HG03103 (cell line): Measurements from ENCODE around the gene DLX2.

Source experiments
- ATAC-seq: cut with Tn5 transposase; IDR thresholded peaks from one replicate; pipeline ENCODE4 v1.9.1; 2021; ENCODE audit warnings: low read depth; ENCODE audit not compliant: unreplicated experiment

The DLX2 gene

DNA sequence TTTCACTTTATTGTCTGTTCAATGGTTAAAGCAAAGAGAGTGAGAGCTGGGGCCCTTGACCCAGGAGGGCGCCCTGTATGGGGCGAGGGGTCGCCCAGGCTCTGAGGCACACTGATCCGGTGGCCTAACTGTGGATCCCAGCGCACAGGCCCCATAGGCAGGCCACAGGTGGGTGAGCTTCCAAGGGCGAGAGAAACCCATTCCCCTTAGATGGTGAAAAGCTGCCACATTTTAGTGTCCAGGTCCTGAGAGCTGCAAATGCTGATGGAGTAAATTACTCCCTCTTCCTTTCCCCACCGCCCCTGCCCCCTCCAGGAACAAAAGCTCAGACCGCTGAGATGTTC, 5.9 kb upstream of the DLX2 start:
- no peak for ATAC-seq

DNA sequence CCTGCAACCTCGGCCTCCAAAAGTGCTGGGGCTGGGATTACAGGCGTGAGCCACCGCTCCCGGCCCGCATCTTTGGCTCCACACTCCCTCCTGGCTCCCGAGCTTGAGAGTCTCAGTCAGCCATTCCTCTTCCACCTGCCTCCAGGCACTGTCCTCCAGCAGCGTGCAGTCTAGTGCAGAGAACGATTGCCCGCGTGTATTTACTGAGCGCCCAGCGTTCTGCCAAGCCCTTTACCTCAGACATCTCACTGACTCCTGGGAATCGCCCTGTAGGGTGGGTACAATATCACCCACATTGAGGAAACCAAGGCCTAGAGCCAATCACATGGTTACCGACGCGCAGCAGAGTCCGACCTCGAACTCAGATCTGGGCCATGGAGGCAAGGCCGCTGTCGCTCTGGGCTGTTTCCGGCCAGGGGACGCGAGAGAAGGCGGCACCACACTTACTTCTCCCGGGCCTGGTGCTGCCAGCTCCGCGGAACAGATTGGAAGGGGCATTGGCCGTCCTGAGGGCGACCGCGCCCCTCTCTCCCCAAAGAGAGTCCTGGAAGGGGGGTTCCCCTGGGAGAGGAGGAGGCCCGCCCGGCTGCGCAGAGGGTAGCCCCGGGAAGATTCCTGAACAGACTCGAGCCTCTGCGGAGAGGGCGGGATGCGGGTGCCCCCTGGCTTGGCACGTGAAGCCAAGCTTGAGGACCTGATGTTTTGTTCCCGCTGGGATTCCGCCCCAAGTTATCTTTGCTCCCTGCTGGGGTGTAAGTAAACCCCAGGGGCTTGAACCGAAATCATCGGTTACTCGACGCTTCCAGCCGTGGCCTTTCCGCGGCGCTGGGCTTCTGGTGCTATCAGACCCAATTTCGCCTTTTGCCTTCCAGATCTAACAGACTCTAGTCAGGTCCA, 5.2 kb upstream of the DLX2 start:
- ATAC-seq: no peak

DNA sequence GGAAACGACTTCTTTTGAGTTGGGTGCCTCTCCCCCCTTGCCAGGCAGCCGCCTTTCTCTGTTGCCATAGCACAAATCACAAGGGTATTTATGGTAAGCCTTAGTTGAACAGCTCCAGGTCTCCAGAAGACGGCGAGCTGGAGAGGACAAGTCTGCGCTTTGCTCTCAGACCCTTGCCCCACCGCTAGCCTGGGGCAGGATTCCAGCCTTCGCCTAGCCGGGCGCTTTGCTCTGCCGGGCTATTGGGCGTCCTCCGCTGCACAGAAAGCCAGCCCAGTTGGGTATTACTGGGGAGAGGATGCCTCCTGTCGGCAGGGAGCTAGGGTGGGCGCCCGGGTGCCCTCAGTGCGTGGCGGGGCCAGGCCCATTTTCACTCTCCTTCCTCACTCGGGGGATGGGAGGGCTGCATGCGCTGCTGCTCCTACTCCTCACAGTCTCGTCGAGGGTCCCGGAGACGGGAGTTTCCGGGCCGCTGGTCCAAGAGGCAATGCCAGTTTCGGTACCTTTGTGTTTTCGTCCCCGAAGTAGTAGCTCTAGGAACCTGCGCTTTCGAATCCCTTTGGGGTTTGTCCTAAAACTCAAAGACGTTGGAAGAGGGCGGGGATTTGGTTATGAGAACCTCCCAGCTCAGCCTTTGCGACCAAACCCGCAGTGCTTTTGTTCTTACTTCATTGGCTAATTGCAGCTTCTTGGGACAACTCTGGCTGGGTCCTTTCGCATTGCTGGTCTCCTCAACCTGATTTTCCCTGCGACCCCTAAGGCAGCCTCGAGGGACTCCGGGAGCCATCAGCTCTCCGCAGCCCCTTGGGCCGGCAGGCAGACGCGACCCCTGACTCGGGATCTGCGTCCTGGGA, 3.6 kb upstream of the DLX2 start:
- no peak for ATAC-seq

DNA sequence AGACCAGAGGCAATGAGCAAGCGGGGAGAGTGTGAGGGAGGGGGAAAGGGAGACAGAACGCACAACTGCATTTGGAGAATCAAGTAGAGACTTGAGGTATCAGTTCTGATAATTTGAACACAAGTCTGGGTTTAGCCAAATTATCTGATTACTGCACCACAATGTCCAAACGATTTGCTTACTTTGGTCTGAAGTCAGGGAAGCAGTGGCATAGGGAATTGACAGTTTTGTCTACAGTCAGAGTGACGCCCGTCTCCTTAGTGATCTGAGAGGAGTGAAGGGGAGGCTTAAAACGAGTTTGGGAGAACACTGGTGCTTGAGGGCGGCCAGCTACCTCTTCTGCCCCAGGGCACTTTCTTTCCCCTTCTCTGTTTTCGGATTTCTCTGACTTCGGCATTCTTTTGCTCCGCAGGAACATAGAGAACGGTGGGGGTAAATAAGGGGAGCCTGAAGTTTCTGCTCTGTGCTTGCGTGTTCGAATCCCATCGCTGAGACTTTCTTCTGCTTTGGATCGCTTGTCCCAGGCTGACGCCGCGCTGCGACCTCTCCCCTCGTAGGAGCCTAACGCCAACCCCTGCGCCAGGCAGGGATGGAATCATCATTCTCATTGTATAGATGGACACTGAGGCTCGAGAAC, 2.9 kb upstream of the DLX2 start:
- no peak for ATAC-seq

DNA sequence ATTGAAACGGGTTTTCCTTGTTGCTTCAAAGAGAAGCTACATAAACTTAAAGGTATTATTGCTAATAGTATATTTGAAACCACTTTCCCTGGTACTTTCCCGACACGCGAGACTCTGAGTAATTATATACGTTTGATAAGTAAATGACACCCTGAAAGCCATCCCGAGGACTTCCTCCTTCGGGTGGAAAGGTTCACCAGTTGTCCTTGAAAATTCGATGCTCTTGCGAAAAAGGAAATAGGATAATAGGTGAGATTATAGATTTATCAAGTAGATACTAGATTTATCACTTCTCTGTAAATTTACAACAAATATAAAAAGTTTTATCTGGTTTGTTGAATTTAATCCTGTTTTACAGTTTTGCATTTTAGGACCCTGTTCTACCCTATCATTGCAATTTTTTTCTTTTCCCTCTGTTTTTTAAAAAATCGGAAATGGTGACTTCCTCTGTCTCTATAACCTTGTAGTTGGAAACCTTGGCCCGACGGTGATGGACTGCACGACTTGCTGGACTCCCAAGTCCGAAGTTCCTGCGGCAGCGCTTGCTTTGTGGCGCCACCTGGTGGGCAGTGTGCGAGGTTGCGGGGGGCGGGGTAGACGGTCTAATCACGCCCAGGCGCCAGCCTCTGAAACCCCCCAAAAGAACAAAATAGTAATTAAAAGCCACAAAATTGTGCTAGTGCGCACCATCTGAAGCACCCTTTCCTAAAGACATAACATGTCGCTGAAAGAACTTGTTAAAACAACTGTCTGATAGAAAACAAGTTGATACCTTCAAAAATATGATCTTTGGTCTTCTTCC, 972 bp upstream of the DLX2 start:
- no peak for ATAC-seq

DNA sequence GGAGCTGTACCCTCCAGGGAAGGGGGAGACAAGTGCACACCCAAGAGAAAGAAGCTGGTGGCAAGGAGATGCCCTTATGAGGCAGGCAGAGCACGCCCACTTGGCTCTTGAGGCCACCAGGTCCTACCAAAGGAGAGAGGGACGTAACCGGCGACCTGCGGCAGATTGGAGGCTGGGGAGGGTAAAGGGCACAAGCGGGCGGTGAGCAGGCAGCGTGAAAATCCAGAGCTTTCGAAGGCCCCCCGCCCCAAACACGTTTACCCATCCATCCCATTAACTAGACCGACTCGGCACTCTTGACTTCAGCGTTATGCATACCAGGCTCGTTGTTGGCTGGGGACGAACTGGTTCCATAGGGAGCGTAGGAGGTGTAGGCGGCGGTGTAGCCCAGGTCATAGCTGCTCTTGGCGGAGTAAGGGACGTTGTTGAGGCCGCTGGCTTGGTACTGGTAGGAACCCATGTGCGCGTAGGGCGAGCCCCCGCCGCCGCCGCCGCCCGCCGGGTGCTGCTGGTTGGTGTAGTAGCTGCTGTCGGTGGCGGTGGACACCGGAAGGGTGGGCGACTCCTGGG, 794 bp downstream of the DLX2 start:
- no peak for ATAC-seq

DNA sequence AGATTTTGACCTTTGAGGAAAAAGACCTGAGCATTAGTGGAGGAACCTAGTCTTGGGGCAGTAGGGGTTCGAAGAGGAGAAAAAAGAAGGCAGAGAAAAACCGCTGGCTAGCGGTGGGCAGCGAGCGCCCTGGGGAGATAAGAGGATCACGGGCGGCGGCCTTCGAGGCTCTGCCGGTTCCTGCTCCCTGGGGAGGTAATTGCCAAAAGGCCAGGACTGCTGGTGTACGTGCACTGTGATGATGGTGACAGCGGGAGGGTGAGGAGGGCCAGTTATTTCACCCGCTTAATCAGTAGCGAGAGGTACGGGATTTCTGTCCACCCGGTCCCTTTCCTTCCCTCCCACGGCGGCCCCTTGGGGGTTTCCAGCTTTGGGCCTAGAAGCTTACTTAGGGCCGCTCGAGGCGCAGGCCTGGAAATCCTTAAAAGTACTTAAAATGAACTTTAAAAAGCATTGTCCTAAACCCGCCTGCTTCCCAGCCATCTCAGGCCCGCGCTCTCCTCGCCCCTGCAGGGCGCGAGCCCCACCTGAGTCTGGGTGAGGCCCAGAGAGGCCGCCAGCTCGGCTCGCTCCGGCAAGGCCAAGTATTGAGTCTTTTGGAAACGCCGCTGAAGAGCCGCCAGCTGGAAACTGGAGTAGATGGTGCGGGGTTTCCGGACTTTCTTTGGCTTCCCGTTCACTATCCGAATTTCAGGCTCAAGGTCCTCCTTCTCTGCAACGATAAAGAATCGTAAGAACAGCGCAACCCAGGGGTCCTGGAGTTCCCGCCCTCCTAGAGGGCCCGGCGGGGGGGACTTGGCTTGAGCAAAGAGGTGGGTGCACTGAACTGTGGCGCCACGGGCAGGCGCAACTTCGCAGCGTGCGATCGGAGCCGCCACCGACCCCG, 1.5 kb downstream of the DLX2 start:
- ATAC-seq: no peak

DNA sequence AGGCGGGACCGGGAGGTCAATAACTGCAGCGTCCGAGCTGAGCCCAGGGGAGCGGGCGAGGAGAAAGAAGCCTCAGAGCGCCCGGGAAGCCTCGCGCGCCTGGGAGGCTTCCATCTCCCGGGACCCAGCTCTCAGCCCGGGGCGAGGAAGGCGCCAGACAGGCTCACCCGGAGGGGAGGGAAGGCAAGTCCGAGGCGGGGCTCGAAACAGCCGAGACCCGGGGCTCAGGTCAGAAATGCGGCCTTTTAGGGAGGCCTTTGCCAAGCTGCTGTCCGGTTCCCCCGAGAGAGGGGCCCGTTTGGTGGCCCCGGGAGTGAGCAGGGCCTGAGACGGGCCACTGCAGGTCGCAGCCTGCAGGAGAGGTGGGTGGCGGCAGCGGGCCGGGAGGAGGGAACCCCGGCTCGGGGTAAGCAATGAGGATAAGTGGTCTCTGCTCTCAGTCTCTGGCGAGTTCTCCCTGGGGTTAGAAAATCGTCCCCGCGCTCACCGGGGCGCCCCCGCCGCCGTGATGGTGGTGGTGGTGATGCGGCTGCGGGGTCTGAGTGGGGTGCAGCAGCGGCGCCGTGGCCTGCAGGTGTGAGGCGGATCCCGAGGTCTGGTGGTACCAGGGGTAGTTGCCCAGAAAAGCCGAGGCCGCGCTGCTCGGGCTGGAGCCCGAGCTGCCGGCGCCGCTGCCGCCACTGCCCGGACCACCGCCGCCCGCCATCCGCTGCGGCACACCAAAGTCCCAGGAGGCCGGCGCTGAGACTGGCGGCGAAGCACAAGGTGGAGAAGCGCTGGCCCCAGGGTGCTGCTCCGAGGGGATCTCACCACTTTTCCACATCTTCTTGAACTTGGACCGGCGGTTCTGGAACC, 2.4 kb downstream of the DLX2 start:
- no peak for ATAC-seq

DNA sequence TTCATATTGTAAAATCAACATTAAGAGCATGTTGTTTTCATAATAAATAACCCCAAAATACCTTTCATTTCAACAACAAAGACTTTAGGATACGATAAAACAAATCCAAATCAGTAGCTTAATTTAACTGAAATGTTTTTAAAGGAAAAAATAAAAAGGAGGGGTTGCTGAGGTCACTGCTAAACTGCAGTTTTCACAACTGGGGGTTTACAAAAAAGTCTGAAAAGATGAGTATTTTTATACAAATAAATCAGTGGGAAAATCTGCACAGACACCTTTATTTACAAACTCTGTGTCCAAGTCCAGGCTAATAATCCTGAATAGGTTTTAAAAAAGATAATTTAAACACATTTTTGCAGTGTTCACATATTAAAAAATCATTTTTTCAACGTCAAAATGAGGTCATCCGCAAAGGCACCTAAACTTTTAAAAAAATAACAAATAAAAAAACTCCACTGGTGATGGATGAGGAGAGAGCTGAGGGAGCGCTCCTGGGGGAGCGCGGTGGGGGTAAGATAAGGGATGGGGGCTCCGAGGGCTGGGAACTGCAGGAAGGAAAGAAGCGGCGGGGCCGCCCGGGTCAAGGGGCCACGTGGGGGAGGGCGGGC, 3.1 kb downstream of the DLX2 start:
- no peak for ATAC-seq

DNA sequence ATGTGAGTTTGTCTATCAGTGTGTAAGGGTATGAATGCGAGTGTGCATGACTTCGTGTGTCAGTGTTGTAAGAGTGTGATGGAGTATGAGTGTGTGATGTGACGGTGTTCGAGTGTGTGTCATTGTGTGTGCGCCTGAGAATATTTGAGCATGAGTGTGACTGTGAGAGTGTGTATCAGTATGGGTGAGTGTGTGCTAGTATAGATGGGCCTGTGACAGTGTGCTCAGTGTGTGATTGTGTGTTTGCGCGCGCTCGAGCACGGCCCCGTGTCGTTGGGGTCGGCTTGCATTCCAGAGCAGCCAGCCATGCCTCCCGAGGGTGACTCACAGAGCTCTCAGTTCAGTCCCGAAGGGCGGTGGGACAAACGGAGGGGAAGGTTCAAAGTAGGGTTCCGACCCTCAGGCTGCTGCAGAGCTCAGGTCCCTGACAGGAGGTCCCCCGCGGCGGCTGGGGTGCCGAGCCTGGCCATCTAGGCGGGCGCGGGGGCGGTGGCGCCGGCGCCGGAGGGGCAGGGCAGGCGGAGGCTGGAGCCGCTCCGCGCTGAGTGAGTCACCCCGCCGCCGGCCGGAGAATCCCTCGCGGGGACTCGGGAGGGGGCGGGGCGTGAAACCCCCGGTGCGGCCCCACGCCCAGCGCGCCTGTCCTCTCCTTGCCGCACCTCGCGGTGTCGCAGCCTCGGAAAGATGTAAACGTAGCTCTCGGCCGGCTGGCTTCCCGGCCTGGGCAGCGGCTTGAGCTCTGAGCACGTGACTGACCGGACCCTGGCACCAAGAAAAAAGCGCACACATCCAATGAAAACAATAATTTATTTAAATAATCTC, 3.8 kb downstream of the DLX2 start:
- ATAC-seq: no peak

DNA sequence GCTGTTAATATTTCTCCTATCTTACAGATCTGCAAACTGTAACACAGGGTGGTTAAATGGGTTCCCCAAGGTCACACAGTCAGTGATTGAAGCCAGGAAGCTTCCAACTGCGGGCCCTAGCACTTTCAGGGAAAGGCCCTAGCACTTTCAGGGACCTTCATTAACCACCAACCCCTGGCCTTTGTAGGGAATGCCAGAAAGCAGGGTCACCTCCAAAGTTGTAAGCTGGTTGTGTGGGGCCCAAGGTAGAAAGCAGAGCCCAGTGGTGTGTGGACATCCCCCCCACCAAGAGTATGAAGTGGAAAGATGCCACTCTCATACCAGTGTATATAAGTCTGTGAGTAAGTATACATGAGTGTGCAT, 4.4 kb downstream of the DLX2 start:
- no peak for ATAC-seq

DNA sequence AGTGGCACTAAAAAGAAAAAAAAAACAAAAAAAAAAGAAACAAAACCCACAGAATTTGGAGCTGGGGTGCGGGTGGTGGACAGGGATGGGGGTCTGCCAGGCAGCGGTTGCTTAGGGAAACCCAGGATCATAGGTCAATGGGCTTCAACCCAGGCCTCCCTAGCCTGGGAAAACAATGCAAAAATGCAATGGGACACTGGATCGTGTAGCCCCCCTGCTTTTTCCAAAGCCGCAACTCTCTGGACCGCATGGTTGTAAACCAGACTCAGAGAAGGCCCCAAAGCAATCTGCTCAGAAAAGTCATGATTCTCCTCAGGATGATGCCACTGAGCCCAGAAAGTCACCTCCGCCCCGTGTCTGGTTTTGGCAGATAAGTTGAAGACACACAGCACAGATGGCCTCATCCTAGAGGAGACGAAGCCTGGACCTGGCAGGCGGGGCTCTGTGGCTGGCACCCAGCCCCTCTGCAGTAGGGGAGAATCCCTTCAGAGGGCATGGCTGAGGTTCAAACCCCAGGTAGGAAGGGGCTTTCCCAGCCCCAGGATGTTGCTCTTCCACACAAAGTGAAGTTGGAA, 5.1 kb downstream of the DLX2 start:
- ATAC-seq: no peak

DNA sequence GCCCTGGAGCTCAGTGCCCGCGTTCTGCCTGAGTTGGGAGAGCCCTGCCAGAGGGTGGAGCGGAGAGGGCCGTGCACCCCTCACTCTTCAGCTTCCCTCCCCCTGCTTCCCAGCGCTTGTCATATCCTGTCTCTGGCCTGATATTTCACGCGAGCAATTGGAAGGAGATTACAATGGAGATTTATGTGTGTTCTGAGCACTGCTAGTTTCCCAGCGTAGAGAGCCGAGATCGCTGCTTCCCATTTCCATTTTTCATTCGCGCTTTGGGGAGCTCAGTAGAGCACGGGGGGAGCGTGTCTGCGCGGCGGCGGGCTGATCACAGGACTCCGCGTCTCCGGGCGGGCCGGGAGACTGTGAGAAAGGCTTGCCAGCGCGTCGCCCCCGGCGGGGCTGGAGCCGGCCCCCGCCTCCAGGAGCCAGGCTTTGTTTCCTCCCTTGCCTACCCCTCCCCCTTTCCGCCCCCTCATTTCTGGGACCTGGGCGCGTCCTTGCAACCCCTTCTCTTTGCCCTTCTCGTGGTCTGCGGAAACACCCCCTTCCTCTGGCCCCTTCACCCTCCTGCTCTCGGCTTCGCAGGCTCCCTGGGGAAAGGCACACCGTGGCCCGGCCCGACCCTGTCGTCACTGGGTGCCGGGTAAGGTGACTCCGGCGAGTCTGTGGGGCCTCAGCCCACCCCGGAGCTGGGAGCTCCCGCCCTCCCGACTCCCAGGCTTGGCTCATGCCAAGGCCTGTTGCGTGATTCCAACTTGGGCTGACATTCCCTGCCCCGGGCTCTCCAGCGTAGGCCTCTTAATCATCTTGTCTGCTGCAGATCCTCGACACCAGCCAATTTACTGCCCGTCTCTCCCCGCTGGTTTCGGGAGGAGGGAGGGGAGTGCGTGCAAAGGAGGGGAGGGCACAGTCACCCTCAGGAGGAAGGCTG, 5.8 kb downstream of the DLX2 start:
- no peak for ATAC-seq

DNA sequence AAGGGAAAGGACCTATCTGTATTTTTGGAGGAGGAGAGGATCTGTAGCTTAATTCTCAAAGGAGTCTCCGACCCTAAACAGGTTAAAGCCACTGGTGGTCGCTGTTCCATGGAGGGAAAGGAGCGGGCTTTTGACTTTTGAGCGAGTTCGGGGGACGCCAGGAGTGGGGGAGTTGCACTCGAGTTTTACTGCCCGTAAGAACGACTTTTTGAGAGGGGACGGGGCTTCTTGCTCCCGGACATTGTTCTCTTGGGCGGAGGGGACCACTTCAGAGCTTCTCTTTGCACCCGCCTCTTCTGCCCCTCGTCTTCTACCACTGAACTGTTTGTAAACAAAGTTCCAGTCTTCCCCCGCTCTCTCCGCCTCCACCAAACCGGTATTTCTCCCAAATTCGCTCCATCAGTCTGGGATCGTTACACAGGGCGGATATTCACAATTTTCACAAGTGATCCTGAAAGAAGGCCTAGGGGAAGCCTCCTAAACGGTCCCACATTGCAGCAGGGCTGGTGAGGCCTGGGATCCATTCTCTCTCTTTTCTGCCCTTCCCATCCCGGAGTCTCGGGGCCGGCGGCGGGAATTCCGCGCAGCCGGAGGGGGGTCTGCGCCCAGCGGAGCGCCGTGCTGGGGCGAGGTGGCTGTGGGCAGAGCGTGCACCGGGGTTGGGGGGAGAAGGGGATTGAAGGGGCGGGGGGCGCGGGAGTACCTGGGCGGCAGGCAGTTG, 6.6 kb downstream of the DLX2 start:
- ATAC-seq: no peak
